Endothelial cell of umbilical vein (primary cell): Measurements from ENCODE around the gene VWA8. TPM values are rescaled to one million over a fixed set of nuclear protein-coding genes. Genes with fewer than 3 reads are reported as not detected.

Experiments
- BruUV-seq: library from RNA; stranded (reverse); fragments of 400-500 nt; replicated peaks from 2 replicates; lab custom pipeline; 2021; lab: Mats Ljungman, UMichigan
- CTCF ChIA-PET: fragments of 300-600, 350-600 bp; sonication (Branson Sonifier 250); formaldehyde crosslinking; loops from one replicate; lab custom pipeline; 2021; ENCODE audit warnings: antibody characterized with exemption, inconsistent platforms; lab: Charles Lee
- POLR2A ChIA-PET: fragments of 300-600, 350-600 bp; sonication (Branson Sonifier 250); formaldehyde crosslinking; loops from one replicate; lab custom pipeline; 2021; ENCODE audit warnings: antibody characterized with exemption, inconsistent platforms; lab: Charles Lee
- DNase-seq: peaks from one replicate; pipeline ENCODE4 v3.0.0-alpha.2; 2011; ENCODE audit warnings: low read depth, low spot score
- FAIRE-seq: peaks from 2 replicates; lab custom pipeline; 2011; peaks lifted over from hg19 to GRCh38; lab: Jason Lieb, UNC
- H2AFZ ChIP-seq: 2 replicates; pipeline ENCODE4 v1.6.0; 2012; ENCODE audit warnings: low read depth, low read length, control low read depth, inconsistent platforms
- H3K27ac ChIP-seq: 2 replicates; pipeline ENCODE4 v1.5.1; 2011; ENCODE audit warnings: low read depth, mild to moderate bottlenecking, control low read depth, low read length, moderate library complexity; ENCODE audit not compliant: insufficient read depth
- H3K27me3 ChIP-seq, 2 experiments: 2 replicates each; pipeline versions ENCODE4 v1.6.0 to v1.6.1; 2011; ENCODE audit warnings: low read length in 2 of 2, mixed read lengths in 1 of 2; ENCODE audit not compliant: control insufficient read depth in 2 of 2, insufficient read depth in 2 of 2
- H3K36me3 ChIP-seq, 2 experiments: 2 replicates in 1 of 2; 3 replicates in 1 of 2; pipeline ENCODE4 v1.5.1; 2011; ENCODE audit warnings: low read length in 2 of 2, mild to moderate bottlenecking in 1 of 2, moderate library complexity in 1 of 2; ENCODE audit not compliant: control insufficient read depth in 2 of 2, insufficient read depth in 2 of 2; ENCODE audit errors: extremely low read depth in 1 of 2
- H3K4me1 ChIP-seq: 3 replicates; pipeline ENCODE4 v1.5.1; 2011; ENCODE audit warnings: mild to moderate bottlenecking, low read length; ENCODE audit not compliant: control insufficient read depth, insufficient read depth; ENCODE audit errors: extremely low read depth
- H3K4me2 ChIP-seq: 2 replicates; pipeline ENCODE4 v1.6.1; 2011; ENCODE audit warnings: low read length, control low read depth, mixed read lengths; ENCODE audit not compliant: insufficient read depth
- H3K4me3 ChIP-seq, 3 experiments: fragments of 200-600 bp in 1 of 3; sonication (generic), shearing (Covaris generic) in 1 of 3; replicated peaks in 1 of 3; 2 replicates each; pipeline ENCODE4 v1.5.1; 2011 to 2016; ENCODE audit warnings: control low read depth in 3 of 3, low read length in 3 of 3, mild to moderate bottlenecking in 2 of 3, inconsistent platforms in 1 of 3, low read depth in 1 of 3, moderate library complexity in 1 of 3; ENCODE audit not compliant: insufficient read depth in 1 of 3
- H3K79me2 ChIP-seq: 2 replicates; pipeline ENCODE4 v1.6.0; 2012; ENCODE audit warnings: low read length, inconsistent platforms; ENCODE audit not compliant: control insufficient read depth, insufficient read depth
- H3K9ac ChIP-seq: replicated peaks from 2 replicates; pipeline ENCODE3; 2011; ENCODE audit warnings: low read length, control low read depth; ENCODE audit not compliant: insufficient read depth; ENCODE audit errors: extremely low read depth
- H3K9me1 ChIP-seq: replicated peaks from 3 replicates; pipeline ENCODE4 v1.6.0; 2011; ENCODE audit warnings: mild to moderate bottlenecking, low read length; ENCODE audit not compliant: control insufficient read depth, insufficient read depth; ENCODE audit errors: extremely low read depth
- H3K9me3 ChIP-seq: replicated peaks from 2 replicates; pipeline ENCODE4 v1.5.1; 2012; ENCODE audit warnings: low read length, inconsistent platforms; ENCODE audit not compliant: control insufficient read depth, insufficient read depth
- H4K20me1 ChIP-seq: replicated peaks from 2 replicates; pipeline ENCODE3; 2011; ENCODE audit warnings: mild to moderate bottlenecking, low read length; ENCODE audit not compliant: control insufficient read depth, insufficient read depth; ENCODE audit errors: extremely low read depth
- EZH2 ChIP-seq: IDR thresholded peaks from 2 replicates; pipeline ENCODE4 v1.6.1; 2012; ENCODE audit warnings: borderline replicate concordance, low read depth, mild to moderate bottlenecking, moderate library complexity, low read length, inconsistent platforms; ENCODE audit not compliant: severe bottlenecking
- FOS ChIP-seq: IDR thresholded peaks from 2 replicates; pipeline ENCODE4 v1.6.1; 2011; ENCODE audit warnings: mild to moderate bottlenecking, low read length, moderate library complexity, borderline replicate concordance; ENCODE audit not compliant: insufficient read depth
- GATA2 ChIP-seq: IDR thresholded peaks from 2 replicates; pipeline ENCODE4 v1.7.0; 2011; ENCODE audit warnings: low read depth, mild to moderate bottlenecking, moderate library complexity, mixed read lengths, low read length; ENCODE audit not compliant: insufficient read length, insufficient read depth
- JUN ChIP-seq: IDR thresholded peaks from 2 replicates; pipeline ENCODE4 v1.6.1; 2011; ENCODE audit warnings: borderline replicate concordance, low read depth; ENCODE audit not compliant: insufficient read length, insufficient read depth
- MYC ChIP-seq: IDR thresholded peaks from one replicate; pipeline ENCODE4 v1.6.1; 2011; ENCODE audit warnings: mild to moderate bottlenecking, low read depth, low read length
- POLR2A ChIP-seq: IDR thresholded peaks from 2 replicates; pipeline ENCODE4 v1.6.1; 2012; ENCODE audit warnings: low read depth, mild to moderate bottlenecking, control low read depth, low read length
- POLR2AphosphoS5 ChIP-seq: IDR thresholded peaks from 2 replicates; pipeline ENCODE4 v1.6.1; 2012; ENCODE audit warnings: low read depth, mild to moderate bottlenecking, control low read depth, low read length, moderate library complexity; ENCODE audit not compliant: insufficient read depth
- dilution Hi-C: fragments of 300-500 bp; cut with MboI; formaldehyde crosslinking; loops from one replicate; pipeline ENCODE4 v1.15.0; 2019; ENCODE audit warnings: low sequenced_read_pairs; ENCODE audit not compliant: extremely low pct_ligation_motif_present
- intact Hi-C: fragments of 100-400 bp; cut with micrococcal nuclease; formaldehyde crosslinking; loops from one replicate; pipeline ENCODE4 v1.10.0; 2022
- polyA plus RNA-seq, 4 experiments: library from polyadenylated mRNA; depleted of rRNA in 3 of 4; stranded (reverse) in 3 of 4; unstranded in 1 of 4; fragments of >200 nt; gene quantifications; 2 replicates each; pipeline versions ENCODE4 v1.2.1 to v1.2.3, GENCODE V29; 2011 to 2012; ENCODE audit warnings: missing spikeins in 1 of 4
- total RNA-seq: library from RNA; stranded (reverse); gene quantifications from 2 replicates; pipeline ENCODE4 v1.2.3, GENCODE V29; 2021
- TF ChIP-seq, protein P1 (sequence below): IDR thresholded peaks from 2 replicates; pipeline ENCODE4 v1.6.1; 2011; ENCODE audit not compliant: insufficient read depth, insufficient read length
- TF ChIP-seq, protein P2 (sequence below), 2 donors: IDR thresholded peaks; 1 replicate in 1 of 2; 2 replicates in 1 of 2; pipeline ENCODE4 v1.5.1; 2011; ENCODE audit warnings: low read length in 2 of 2, mild to moderate bottlenecking in 2 of 2, moderate library complexity in 2 of 2, control low read depth in 1 of 2, inconsistent platforms in 1 of 2, low read depth in 1 of 2; ENCODE audit not compliant: insufficient read depth in 1 of 2; ENCODE audit errors: extremely low read depth in 1 of 2

VWA8 gene
- total and polyA plus RNA-seq, 2 donors (not counting 3 experiments of a cell fraction or from before 2014, with no cell fraction given): 2.9 to 11.3 TPM

DNA sequence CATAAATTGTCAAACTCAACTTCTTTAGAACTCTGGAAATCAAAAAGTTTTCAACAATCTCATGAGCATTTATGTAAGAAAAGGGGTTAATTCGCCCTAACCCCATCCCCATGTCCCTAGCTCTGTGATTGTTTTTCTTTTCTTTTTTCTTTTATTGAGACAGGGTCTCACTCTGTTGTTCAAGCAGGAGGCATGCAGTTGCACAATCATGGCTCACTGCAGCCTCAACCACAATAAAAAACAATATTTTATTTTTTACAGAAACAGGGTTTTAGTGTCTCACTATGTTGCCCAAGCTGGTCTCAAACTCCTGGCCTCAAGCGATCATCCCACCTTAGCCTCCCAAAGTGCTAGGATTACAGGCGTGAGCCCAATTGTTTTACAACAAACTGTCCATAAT, 16.7 kb downstream of the VWA8 start:
- dilution Hi-C loops (no loop called here), intact Hi-C loops (no loop called here)
- H4K20me1 ChIP-seq: no peaks in the 10 kb centered on the region
- TF ChIP-seq FOS: no peak
- TF ChIP-seq, protein P1, sequence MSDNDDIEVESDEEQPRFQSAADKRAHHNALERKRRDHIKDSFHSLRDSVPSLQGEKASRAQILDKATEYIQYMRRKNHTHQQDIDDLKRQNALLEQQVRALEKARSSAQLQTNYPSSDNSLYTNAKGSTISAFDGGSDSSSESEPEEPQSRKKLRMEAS: no peak
- TF ChIP-seq GATA2: no peak
- no peak for TF ChIP-seq EZH2
- TF ChIP-seq MYC: no peak
- no peak for TF ChIP-seq POLR2A
- TF ChIP-seq, protein P2, sequence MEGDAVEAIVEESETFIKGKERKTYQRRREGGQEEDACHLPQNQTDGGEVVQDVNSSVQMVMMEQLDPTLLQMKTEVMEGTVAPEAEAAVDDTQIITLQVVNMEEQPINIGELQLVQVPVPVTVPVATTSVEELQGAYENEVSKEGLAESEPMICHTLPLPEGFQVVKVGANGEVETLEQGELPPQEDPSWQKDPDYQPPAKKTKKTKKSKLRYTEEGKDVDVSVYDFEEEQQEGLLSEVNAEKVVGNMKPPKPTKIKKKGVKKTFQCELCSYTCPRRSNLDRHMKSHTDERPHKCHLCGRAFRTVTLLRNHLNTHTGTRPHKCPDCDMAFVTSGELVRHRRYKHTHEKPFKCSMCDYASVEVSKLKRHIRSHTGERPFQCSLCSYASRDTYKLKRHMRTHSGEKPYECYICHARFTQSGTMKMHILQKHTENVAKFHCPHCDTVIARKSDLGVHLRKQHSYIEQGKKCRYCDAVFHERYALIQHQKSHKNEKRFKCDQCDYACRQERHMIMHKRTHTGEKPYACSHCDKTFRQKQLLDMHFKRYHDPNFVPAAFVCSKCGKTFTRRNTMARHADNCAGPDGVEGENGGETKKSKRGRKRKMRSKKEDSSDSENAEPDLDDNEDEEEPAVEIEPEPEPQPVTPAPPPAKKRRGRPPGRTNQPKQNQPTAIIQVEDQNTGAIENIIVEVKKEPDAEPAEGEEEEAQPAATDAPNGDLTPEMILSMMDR (IDR thresholded peaks at IDR 0.05; ENCODE audit: extremely low read depth in 1 of 2, insufficient read depth in 1 of 2, low read depth in 1 of 2, low read length in 2 of 2): no peak
- TF ChIP-seq JUN: no peak
- no peak for TF ChIP-seq POLR2AphosphoS5
- no TSS peak for BruUV-seq
- ChIA-PET POLR2A (no interaction called here), CTCF (interaction anchor here (1.1 to 1.7 kb wide), 8 partner anchors 12 to 291 kb away, joined by 3 to 5 read pairs (median 4); partner anchors contain the start of gene VWA8)
- no peaks in the 10 kb centered on the region for H3K4me1 ChIP-seq
- H3K9me1 ChIP-seq: no peaks in the 10 kb centered on the region
- H3K9ac ChIP-seq: no peak overlapping the region
- no peaks in the 10 kb centered on the region for H3K79me2 ChIP-seq
- H2AFZ ChIP-seq: no peak overlapping the region
- no peaks in the 10 kb centered on the region for H3K36me3 ChIP-seq
- H3K9me3 ChIP-seq: no peaks in the 10 kb centered on the region
- H3K27ac ChIP-seq: no peak overlapping the region
- no peaks in the 10 kb centered on the region for H3K27me3 ChIP-seq
- no peak overlapping the region for H3K4me2 ChIP-seq
- FAIRE-seq: no peak
- DNase-seq: no peak
- no peak overlapping the region for H3K4me3 ChIP-seq
